Stimulated activated CD4-positive, alpha-beta T cell treated with anti-CD3 and anti-CD28 coated beads, TNF-alpha, amount 100 ng/mL, for 4 hours (primary cell): ENCODE data around the gene SPATC1L.
"Not testable (repeated sequence)": the region's sequence is repeated elsewhere in the genome, so short reads cannot be mapped to it uniquely, and the experiment has no call there.

Source experiments
- DNase-seq, 3 experiments: peaks; one replicate each; pipeline ENCODE4 v3.0.0-alpha.2; 2020; ENCODE audit warnings: low read depth in 3 of 3

Gene SPATC1L

GRCh38 chr21:46200877-46201803 is 16.9 kb upstream of the SPATC1L start:
- DNase-seq: not testable (repeated sequence)

- DNase-seq: no peak
These were observed 15.4 kb upstream of the SPATC1L start for GRCh38 chr21:46199436-46200373.

- DNase-seq: no peak
These were observed 12.5 kb upstream of the SPATC1L start for GRCh38 chr21:46196733-46197132.

- no peak for DNase-seq
These were observed 11.4 kb upstream of the SPATC1L start for GRCh38 chr21:46195595-46196195.

- DNase-seq: no peak
These were observed 10.4 kb upstream of the SPATC1L start for GRCh38 chr21:46194374-46195334.

- DNase-seq: no peak
These were observed 9.6 kb upstream of the SPATC1L start for GRCh38 chr21:46193829-46194373.

GRCh38 chr21:46191686-46192575 is 7.7 kb upstream of the SPATC1L start:
- no peak for DNase-seq

GRCh38 chr21:46191257-46191685 is 7.0 kb upstream of the SPATC1L start:
- no peak for DNase-seq

- DNase-seq: no peak
These were observed 6.4 kb upstream of the SPATC1L start for GRCh38 chr21:46190491-46191131.

- DNase-seq: no peak
These were observed 5.8 kb upstream of the SPATC1L start for GRCh38 chr21:46189959-46190490.

GRCh38 chr21:46189213-46189958 is 5.1 kb upstream of the SPATC1L start:
- DNase-seq: no peak

- DNase-seq: no peak
These were observed 4.3 kb upstream of the SPATC1L start for GRCh38 chr21:46188226-46189212.

- DNase-seq: no peak
These were observed 3.6 kb upstream of the SPATC1L start for GRCh38 chr21:46187814-46188213.

- no peak for DNase-seq
These were observed 3.0 kb upstream of the SPATC1L start for GRCh38 chr21:46187261-46187660.

- no peak for DNase-seq
These were observed 1.5 kb upstream of the SPATC1L start for GRCh38 chr21:46185716-46186115.
